ENCODE results near the gene ATAD2B.

- no peak for TF ChIP-seq RARB (CRISPR knock-in tag; IDR thresholded peaks at IDR 0.05)
- TF ChIP-seq PATZ1 (CRISPR knock-in tag; IDR thresholded peaks at IDR 0.05; ENCODE audit: borderline replicate concordance) = no peak
- TF ChIP-seq ZNF8 (CRISPR knock-in tag; IDR thresholded peaks at IDR 0.05) = no peak
- TF ChIP-seq CSRNP3 (CRISPR knock-in tag; IDR thresholded peaks at IDR 0.05) = no peak
- TF ChIP-seq ARNTL (CRISPR knock-in tag; IDR thresholded peaks at IDR 0.05; ENCODE audit: borderline replicate concordance, low read depth) = no peak
Observed at GRCh38 chr2:23836505-23836904, 90.4 kb downstream of the ATAD2B start.
